ENCODE results near the gene CACHD1. TPM values are rescaled to one million over a fixed set of nuclear protein-coding genes. Genes with fewer than 3 reads are reported as not detected.

Gene CACHD1
- total RNA-seq, 1 donor = 7.3 TPM

DNA sequence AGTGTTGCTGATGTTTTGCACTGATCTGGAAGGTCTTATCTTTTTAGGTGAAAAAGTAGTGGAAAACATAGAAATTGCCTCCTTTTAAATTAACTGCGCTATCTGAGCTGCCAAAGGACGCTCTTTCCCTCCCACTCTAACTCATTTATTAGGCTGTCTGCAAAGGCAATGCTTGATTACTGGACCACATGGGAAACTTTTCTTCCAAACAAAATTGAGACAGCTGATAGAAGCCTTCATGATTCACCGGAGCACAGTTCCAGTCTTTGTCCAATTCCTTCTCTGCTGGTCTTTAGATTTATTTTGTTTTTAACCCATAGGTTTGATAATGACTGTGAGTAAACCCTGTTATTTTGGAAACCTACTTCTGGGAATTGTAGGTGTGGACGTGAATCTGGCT is 181.9 kb downstream of the CACHD1 start:
- no peak overlapping the region for H3K4me3 ChIP-seq (ENCODE audit: low read depth, low read length)
- peak; percentile 22 for DNase-seq (ENCODE audit: low read depth)
- TF ChIP-seq, protein P1, sequence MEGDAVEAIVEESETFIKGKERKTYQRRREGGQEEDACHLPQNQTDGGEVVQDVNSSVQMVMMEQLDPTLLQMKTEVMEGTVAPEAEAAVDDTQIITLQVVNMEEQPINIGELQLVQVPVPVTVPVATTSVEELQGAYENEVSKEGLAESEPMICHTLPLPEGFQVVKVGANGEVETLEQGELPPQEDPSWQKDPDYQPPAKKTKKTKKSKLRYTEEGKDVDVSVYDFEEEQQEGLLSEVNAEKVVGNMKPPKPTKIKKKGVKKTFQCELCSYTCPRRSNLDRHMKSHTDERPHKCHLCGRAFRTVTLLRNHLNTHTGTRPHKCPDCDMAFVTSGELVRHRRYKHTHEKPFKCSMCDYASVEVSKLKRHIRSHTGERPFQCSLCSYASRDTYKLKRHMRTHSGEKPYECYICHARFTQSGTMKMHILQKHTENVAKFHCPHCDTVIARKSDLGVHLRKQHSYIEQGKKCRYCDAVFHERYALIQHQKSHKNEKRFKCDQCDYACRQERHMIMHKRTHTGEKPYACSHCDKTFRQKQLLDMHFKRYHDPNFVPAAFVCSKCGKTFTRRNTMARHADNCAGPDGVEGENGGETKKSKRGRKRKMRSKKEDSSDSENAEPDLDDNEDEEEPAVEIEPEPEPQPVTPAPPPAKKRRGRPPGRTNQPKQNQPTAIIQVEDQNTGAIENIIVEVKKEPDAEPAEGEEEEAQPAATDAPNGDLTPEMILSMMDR (IDR thresholded peaks at IDR 0.05; ENCODE audit: insufficient read depth, low read length) = no peak

DNA sequence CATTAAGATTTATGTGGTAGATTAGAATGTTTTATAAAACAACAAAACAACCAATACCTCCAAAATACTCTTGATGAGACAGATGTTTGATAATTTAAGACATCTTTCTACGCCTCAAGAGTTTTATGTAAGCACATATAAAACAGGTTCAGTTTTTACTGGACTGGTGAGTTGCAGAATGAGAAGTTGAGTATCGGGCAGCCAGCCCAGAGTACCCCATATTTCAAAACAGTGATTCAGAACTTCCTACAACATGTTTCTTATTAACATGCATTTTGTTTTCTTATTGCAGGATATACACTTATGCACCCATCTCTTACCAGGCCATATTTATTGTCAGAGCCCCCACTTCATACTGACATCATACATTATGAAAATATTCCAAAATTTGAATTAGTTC is 183.5 kb downstream of the CACHD1 start:
- H3K4me3 ChIP-seq (ENCODE audit: low read depth, low read length) = no peak overlapping the region
- peak; percentile 10 for DNase-seq (ENCODE audit: low read depth)
- TF ChIP-seq, protein P1 (IDR thresholded peaks at IDR 0.05; ENCODE audit: insufficient read depth, low read length) = no peak

DNA sequence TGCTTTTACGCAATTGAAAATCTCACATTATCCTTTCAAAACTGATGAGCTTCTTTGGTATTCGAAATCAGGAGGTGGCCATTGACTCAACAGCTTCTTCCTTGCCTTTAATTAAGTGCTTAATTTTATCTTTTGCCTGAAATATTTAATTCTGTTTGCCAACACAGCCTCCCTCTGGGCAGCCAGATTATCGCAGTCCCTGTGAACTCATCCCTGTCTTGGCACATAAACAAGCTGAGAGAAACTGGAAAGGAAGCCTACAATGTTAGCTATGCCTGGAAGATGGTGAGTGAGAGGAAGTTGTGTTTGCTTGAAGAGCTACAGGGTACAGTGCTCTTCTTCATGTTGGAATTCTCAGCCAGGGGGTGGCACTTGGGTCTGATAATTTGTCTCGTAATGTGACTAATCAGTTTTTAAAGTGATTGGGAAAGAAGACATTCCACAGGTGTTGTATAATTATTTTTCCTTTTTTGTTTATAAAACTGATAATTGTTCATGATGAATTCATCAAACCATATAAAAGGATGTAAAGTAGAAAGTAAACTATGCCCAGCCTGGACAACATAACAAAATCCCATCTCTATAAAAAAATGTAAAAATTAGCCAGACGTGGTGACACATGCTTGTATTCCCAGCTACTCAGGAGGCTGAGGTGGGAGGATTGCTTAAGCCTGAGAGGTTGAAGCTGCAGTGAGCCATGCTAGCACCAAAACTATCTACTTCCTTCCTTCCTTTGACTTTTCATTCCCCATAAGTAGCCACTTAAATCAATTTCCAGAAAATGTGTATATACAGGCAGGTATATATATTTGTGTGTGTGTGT is 184.8 kb downstream of the CACHD1 start:
- TF ChIP-seq, protein P1 (IDR thresholded peaks at IDR 0.05; ENCODE audit: insufficient read depth, low read length) = no peak
- DNase-seq (ENCODE audit: low read depth) = peak; percentile 44
- no peak overlapping the region for H3K4me3 ChIP-seq (ENCODE audit: low read depth, low read length)

DNA sequence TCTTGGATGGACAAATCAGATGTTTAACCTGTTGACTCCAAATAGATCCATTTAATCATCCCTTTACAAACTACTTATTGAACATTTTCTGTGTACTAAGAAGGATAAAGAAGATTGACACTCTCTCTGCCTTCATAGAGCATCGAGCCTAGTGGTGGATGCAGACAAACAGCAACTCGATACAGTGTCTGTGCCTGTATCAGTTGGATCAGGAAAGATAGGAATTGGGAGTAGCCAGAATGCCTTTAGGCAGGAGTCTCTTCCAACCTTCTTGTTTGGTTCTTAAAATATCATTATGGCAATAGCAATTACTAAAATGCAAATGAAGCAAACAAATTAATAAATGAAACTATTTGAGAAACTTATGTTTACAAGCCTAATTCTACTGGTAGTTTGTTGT is 185.9 kb downstream of the CACHD1 start:
- DNase-seq (ENCODE audit: low read depth) = no peak
- TF ChIP-seq, protein P1 (IDR thresholded peaks at IDR 0.05; ENCODE audit: insufficient read depth, low read length) = no peak
- H3K4me3 ChIP-seq (ENCODE audit: low read depth, low read length) = no peak overlapping the region

DNA sequence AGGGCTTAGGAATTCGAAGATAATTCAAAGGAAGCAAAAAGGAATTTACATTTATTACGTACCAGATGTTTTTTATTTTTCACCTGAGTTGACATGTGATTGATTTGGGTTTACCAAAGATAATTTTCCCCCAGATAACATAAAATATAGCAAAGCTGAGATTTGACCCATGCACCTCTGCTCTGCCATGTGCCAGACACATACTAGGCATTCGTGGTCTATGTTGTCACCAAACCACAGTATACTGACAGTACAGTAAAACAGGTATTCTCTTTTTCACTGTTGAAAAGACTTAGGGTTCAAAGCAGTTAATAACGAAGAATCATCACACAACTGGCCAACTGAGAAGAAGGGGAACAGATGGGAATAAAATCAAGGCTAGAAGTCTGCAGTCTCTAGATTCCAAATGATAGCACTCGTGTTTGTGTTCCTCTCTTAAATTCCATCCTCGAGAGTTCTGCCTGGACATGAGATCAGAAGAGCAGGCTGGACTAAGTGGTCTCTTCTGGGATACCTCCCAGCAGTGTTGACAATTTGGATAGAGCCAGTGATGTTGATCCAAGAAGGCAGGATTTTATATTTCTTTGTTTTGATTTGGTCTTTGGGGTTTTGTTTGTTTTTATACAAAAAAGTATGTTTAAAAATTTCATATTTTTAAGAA is 189.7 kb downstream of the CACHD1 start:
- TF ChIP-seq, protein P1 (IDR thresholded peaks at IDR 0.05; ENCODE audit: insufficient read depth, low read length) = no peak
- no peak overlapping the region for H3K4me3 ChIP-seq (ENCODE audit: low read depth, low read length)
- DNase-seq (ENCODE audit: low read depth) = no peak

DNA sequence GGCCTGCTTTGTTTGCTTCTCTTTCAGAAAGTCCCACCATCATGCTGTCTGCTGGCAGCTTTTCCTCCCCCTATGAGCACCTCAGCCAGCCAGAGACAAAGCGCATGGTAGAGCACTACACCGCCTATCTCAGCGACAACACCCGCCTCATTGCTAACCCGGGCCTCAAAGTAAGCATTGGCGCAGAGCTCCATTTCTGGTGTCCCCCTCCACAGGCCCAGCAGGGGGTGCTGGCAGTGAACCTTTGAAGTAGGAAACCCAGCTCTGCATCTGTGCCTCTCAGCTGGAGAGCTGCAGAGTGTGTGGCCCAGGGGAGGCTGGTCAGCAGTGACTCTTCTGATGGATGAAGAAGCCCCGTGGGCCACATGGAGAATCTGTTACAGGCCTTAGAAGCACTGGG is 193.7 kb downstream of the CACHD1 start:
- no peak overlapping the region for H3K4me3 ChIP-seq (ENCODE audit: low read depth, low read length)
- no peak for DNase-seq (ENCODE audit: low read depth)
- TF ChIP-seq, protein P1 (IDR thresholded peaks at IDR 0.05; ENCODE audit: insufficient read depth, low read length) = no peak

All from fibroblast of the aortic adventitia (primary cell).